Activated T-helper 17 cell treated with anti-CD3 and anti-CD28 coated beads, Interleukin-2, amount 50 U/mL, for 72 hours (primary cell): ENCODE measurements around the gene CORO7. TPM values are rescaled to one million over a fixed set of nuclear protein-coding genes. Genes with fewer than 3 reads are reported as not detected.

Experiments used
- ATAC-seq: fragments of 150-1000 bp; cut with Tn5 transposase; replicated peaks from 2 replicates; pipeline ENCODE4 v1.10.0; 2021; ENCODE audit warnings: mild to moderate bottlenecking, moderate library complexity
- H3K27ac Mint-ChIP-seq: one replicate; pipeline ENCODE4 v1.8.0; 2022; ENCODE audit warnings: mixed read lengths
- H3K27me3 Mint-ChIP-seq: one replicate; pipeline ENCODE4 v1.8.0; 2022; ENCODE audit warnings: mixed read lengths
- H3K36me3 Mint-ChIP-seq: one replicate; pipeline ENCODE4 v1.8.0; 2022; ENCODE audit warnings: low read depth, mild to moderate bottlenecking, mixed read lengths
- H3K4me1 Mint-ChIP-seq: one replicate; pipeline ENCODE4 v1.8.0; 2022; ENCODE audit warnings: mixed read lengths
- H3K4me3 Mint-ChIP-seq: one replicate; pipeline ENCODE4 v1.8.0; 2022; ENCODE audit warnings: mild to moderate bottlenecking, mixed read lengths
- H3K9me3 Mint-ChIP-seq: one replicate; pipeline ENCODE4 v1.8.0; 2022; ENCODE audit warnings: mixed read lengths
- total RNA-seq, 2 donors: library from RNA; stranded (reverse); gene quantifications; one replicate each; pipeline ENCODE4 v1.2.3, GENCODE V29; 2022

The CORO7 gene
- total RNA-seq, 2 donors from 2014 or later = 82.6 to 114 TPM

GRCh38 chr16:4332083-4332482 is 84.3 kb downstream of the CORO7 start:
- ATAC-seq = no peak

DNA sequence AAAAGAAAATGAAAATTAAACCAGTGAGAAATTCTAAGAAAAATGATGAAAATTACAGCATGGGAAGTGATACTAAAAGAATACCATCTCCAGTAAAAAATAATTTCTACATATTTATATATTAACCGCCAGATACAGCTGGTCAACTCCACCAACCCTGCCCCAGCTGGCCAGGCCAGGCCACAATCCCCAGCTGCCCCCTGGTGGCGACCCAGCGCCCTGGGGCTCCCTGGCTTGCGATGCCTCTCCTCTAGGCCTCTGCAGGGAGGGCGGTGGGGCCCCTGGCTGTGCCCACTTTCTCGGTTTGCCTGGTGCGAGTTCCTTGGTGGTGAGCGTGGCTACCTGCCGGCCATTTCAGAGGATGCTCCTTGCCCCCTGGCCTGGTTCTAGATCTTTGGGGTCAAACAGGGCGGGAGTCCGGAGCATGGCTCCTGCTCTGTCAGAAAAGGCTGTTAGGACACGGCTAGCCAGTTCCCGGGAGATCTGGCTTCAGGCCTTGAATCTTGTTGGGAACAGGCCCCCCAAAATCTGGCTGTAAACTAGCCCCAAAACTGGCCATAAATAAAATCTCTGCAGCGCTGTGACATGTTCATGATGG is 86.0 kb downstream of the CORO7 start:
- Mint-ChIP-seq H3K4me1 (no peaks in the 10 kb centered on the region), H3K27me3 (no peaks in the 10 kb centered on the region), H3K9me3 (no peaks in the 10 kb centered on the region), H3K27ac (no peak overlapping the region), H3K4me3 (no peak overlapping the region), H3K36me3 (no peaks in the 10 kb centered on the region)
- ATAC-seq = peak; percentile 89

More at GRCh38 chr16:4332083-4332482, 84.3 kb downstream of the CORO7 start:
- no peak overlapping the region for H3K4me3 Mint-ChIP-seq
- no peak overlapping the region for H3K27ac Mint-ChIP-seq
- no peaks in the 10 kb centered on the region for H3K4me1 Mint-ChIP-seq
- H3K9me3 Mint-ChIP-seq = no peaks in the 10 kb centered on the region
- no peaks in the 10 kb centered on the region for H3K36me3 Mint-ChIP-seq
- H3K27me3 Mint-ChIP-seq = no peaks in the 10 kb centered on the region

DNA sequence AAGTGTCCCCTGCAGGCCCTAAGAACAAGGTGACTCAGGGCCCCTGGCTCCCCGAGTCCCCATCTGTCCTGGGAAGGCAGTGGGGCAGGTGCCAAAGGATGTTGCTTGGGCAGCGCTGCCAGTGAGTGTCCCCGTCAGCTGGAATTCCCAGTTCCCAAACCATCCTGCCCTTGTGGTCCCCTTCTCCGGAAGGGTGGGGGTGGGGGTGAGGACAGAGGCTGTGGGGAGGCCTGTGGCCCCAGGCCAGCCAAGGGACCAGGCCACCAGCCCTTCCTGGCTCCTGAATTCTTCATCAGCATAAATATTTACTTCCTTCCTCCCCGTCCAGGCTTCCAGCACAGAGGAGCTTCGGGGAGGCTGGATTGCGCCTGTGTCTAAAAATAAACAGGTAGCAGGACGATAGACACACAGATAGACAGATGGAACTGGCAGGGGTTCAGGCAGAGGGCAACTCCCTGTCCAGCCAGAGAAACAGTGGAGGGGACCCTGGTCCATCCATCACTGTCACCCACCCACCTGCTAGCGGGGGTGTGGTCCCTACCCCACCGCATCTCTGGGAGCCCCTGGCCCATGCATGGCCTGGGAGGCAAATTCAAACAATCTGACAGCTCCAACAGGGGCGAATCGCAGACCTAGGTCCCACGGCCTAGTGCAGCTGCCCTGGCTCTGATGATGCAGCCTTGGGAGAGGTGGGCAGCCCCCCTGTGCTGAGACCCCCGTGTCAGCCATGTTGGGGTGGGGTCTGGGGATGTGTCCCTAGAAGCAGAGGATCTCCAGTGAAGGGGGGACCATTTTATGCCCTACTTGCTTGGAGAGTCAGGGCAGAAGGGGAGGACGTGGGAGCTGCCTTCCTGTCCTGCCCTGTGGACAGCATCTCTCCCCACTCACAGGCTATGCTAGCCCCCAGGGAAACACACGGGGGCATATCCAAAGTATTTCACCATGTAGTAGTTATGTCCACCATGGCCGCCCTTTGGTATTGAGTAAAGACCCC is 87.3 kb downstream of the CORO7 start:
- H3K27me3 Mint-ChIP-seq = no peaks in the 10 kb centered on the region
- no peaks in the 10 kb centered on the region for H3K9me3 Mint-ChIP-seq
- H3K27ac Mint-ChIP-seq = no peak overlapping the region
- H3K36me3 Mint-ChIP-seq = no peaks in the 10 kb centered on the region
- ATAC-seq = no peak
- no peaks in the 10 kb centered on the region for H3K4me1 Mint-ChIP-seq
- no peak overlapping the region for H3K4me3 Mint-ChIP-seq

GRCh38 chr16:4328046-4328781 is 88.2 kb downstream of the CORO7 start:
- peak overlapping the region; percentile 9 for H3K4me3 Mint-ChIP-seq
- peak; percentile 59 for ATAC-seq
- no peaks in the 10 kb centered on the region for H3K4me1 Mint-ChIP-seq
- no peak overlapping the region for H3K27ac Mint-ChIP-seq
- no peaks in the 10 kb centered on the region for H3K27me3 Mint-ChIP-seq
- H3K9me3 Mint-ChIP-seq = no peaks in the 10 kb centered on the region
- H3K36me3 Mint-ChIP-seq = no peaks in the 10 kb centered on the region

GRCh38 chr16:4327386-4328045 is 88.9 kb downstream of the CORO7 start:
- Mint-ChIP-seq H3K27ac (no peak overlapping the region), H3K4me1 (no peaks in the 10 kb centered on the region), H3K4me3 (peak overlapping the region; percentile 9), H3K27me3 (no peaks in the 10 kb centered on the region), H3K36me3 (no peaks in the 10 kb centered on the region), H3K9me3 (no peaks in the 10 kb centered on the region)
- ATAC-seq = peak; percentile 17

GRCh38 chr16:4325253-4325758 is 91.1 kb downstream of the CORO7 start:
- Mint-ChIP-seq H3K36me3 (no peaks in the 10 kb centered on the region), H3K4me1 (no peaks in the 10 kb centered on the region), H3K27me3 (no peaks in the 10 kb centered on the region), H3K27ac (no peak overlapping the region), H3K9me3 (no peaks in the 10 kb centered on the region), H3K4me3 (no peak overlapping the region)
- no peak for ATAC-seq

- Mint-ChIP-seq H3K36me3 (no peaks in the 10 kb centered on the region), H3K9me3 (no peaks in the 10 kb centered on the region), H3K27me3 (no peaks in the 10 kb centered on the region), H3K27ac (no peak overlapping the region), H3K4me3 (no peak overlapping the region), H3K4me1 (no peaks in the 10 kb centered on the region)
- ATAC-seq = no peak
Observed at GRCh38 chr16:4324492-4325252, 91.7 kb downstream of the CORO7 start.

GRCh38 chr16:4323845-4324488 is 92.4 kb downstream of the CORO7 start:
- Mint-ChIP-seq H3K9me3 (no peaks in the 10 kb centered on the region), H3K4me3 (no peak overlapping the region), H3K4me1 (no peaks in the 10 kb centered on the region), H3K27me3 (no peaks in the 10 kb centered on the region), H3K36me3 (no peaks in the 10 kb centered on the region), H3K27ac (no peak overlapping the region)
- no peak for ATAC-seq

DNA sequence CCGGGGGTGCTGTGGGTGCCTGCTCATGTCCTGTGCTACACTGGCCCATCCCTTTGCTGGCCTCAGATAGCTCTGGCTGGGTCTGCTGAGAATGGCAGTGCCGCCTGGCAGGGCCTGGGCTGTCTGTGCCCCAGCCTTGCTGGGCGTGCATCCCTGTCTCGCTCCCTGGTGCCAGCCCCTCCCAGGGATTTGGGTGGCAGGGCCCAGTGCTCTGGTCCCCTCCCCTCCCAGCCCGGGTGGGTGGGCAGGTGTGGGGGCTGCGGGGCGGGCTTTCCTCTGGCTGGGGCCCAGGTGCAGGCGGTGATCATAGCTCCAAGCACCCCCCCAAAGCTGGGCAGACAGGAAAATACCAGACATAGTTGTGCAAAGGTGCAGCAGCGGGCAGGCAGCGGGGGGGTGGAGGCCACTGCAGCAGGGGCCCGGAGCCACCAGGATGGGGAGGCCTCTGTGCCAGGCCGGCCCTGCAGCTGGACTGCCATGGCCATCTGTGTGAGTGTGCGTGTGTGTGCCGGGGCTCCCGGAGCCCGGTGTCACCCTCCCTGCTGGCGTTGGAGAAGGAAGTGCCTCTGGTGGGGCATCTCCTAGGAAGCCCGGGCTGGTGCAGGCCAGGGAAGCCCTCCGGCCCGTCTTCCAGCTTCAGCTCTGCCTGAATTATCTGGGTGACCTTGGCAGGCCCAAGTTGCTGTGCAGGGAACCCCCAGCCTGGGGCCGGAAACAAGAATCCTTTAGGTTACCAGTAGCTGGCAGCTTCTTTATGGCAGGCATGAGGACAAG is 93.1 kb downstream of the CORO7 start:
- no peak overlapping the region for H3K4me3 Mint-ChIP-seq
- no peaks in the 10 kb centered on the region for H3K27me3 Mint-ChIP-seq
- no peaks in the 10 kb centered on the region for H3K36me3 Mint-ChIP-seq
- H3K27ac Mint-ChIP-seq = no peak overlapping the region
- no peak for ATAC-seq
- H3K9me3 Mint-ChIP-seq = no peaks in the 10 kb centered on the region
- H3K4me1 Mint-ChIP-seq = no peaks in the 10 kb centered on the region

- Mint-ChIP-seq H3K9me3 (no peaks in the 10 kb centered on the region), H3K27me3 (no peaks in the 10 kb centered on the region), H3K4me3 (no peak overlapping the region), H3K36me3 (no peaks in the 10 kb centered on the region), H3K4me1 (no peaks in the 10 kb centered on the region), H3K27ac (no peak overlapping the region)
- no peak for ATAC-seq
Observed at GRCh38 chr16:4322121-4323052, 94.0 kb downstream of the CORO7 start.

GRCh38 chr16:4321286-4322120 is 94.9 kb downstream of the CORO7 start:
- H3K27me3 Mint-ChIP-seq = no peaks in the 10 kb centered on the region

More at GRCh38 chr16:4321286-4322120, 94.9 kb downstream of the CORO7 start:
- Mint-ChIP-seq H3K36me3 (no peaks in the 10 kb centered on the region), H3K4me1 (no peaks in the 10 kb centered on the region), H3K4me3 (no peak overlapping the region), H3K9me3 (no peaks in the 10 kb centered on the region), H3K27ac (no peak overlapping the region)
- no peak for ATAC-seq
